ENCODE data around the gene RALGPS2.

RALGPS2 gene

DNA sequence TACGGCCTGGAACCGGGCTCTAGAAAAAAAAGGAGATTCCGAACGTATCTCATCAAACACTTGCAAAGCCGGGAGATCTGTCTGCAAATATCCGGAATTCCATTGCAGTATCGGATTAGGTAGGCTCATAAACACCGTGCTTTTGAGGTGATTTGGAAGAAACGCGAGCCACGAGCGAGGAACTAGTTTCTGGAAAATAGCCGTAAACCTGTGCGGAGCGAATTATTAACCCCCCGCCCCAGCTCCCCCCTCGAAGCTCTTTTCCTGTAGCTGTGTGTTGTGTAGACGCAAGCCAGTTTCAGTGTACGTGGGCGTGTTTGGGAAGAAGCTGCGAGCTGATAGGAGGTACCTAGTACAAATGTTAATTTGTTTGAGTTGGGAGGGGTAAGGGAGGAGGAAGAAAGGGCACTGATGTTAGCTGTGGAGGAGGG, 1.1 kb downstream of the RALGPS2 start (continued):
- TF ChIP-seq, protein P1, sequence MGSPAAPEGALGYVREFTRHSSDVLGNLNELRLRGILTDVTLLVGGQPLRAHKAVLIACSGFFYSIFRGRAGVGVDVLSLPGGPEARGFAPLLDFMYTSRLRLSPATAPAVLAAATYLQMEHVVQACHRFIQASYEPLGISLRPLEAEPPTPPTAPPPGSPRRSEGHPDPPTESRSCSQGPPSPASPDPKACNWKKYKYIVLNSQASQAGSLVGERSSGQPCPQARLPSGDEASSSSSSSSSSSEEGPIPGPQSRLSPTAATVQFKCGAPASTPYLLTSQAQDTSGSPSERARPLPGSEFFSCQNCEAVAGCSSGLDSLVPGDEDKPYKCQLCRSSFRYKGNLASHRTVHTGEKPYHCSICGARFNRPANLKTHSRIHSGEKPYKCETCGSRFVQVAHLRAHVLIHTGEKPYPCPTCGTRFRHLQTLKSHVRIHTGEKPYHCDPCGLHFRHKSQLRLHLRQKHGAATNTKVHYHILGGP (tag by site-specific recombination; IDR thresholded peaks at IDR 0.05), result no peak
- peak; percentile 35; the same call in 1 of the 2 replicates for TF ChIP-seq TRIM28 (IDR thresholded peaks at IDR 0.05; ENCODE audit: borderline replicate concordance, low read length)
- TF ChIP-seq ZEB2 (tag by site-specific recombination; IDR thresholded peaks at IDR 0.05), result no peak; the same call in 1 of the 2 replicates
- no peak for TF ChIP-seq ZNF138 (tag by site-specific recombination; IDR thresholded peaks at IDR 0.05; ENCODE audit: borderline replicate concordance)
- TF ChIP-seq ZNF404 (tag by site-specific recombination; IDR thresholded peaks at IDR 0.05), result no peak
- TF ChIP-seq ZNF223 (tag by site-specific recombination; IDR thresholded peaks at IDR 0.05), result no peak
- TF ChIP-seq ZNF302 (tag by site-specific recombination; IDR thresholded peaks at IDR 0.05; ENCODE audit: low read depth), result no peak
- no peak for TF ChIP-seq ZNF24 (tag by site-specific recombination; IDR thresholded peaks at IDR 0.05)
- no peak for TF ChIP-seq ZNF350 (tag by site-specific recombination; IDR thresholded peaks at IDR 0.05)
- TF ChIP-seq ZNF112 (tag by site-specific recombination; IDR thresholded peaks at IDR 0.05), result no peak
- TF ChIP-seq, protein P2, sequence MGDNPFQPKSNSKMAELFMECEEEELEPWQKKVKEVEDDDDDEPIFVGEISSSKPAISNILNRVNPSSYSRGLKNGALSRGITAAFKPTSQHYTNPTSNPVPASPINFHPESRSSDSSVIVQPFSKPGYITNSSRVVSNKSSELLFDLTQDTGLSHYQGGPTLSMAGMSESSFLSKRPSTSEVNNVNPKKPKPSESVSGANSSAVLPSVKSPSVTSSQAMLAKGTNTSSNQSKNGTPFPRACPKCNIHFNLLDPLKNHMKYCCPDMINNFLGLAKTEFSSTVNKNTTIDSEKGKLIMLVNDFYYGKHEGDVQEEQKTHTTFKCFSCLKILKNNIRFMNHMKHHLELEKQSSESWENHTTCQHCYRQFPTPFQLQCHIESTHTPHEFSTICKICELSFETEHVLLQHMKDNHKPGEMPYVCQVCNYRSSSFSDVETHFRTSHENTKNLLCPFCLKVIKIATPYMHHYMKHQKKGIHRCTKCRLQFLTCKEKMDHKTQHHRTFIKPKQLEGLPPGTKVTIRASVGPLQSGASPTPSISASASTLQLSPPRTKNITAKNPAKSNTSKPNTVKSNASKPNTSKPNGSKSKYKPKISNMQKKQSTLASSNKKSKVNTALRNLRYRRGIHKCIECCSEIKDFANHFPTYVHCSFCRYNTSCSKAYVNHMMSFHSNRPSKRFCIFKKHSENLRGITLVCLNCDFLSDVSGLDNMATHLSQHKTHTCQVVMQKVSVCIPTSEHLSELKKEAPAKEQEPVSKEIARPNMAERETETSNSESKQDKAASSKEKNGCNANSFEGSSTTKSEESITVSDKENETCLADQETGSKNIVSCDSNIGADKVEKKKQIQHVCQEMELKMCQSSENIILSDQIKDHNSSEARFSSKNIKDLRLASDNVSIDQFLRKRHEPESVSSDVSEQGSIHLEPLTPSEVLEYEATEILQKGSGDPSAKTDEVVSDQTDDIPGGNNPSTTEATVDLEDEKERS (tag by site-specific recombination; IDR thresholded peaks at IDR 0.05), result no peak
- TF ChIP-seq, protein P3, sequence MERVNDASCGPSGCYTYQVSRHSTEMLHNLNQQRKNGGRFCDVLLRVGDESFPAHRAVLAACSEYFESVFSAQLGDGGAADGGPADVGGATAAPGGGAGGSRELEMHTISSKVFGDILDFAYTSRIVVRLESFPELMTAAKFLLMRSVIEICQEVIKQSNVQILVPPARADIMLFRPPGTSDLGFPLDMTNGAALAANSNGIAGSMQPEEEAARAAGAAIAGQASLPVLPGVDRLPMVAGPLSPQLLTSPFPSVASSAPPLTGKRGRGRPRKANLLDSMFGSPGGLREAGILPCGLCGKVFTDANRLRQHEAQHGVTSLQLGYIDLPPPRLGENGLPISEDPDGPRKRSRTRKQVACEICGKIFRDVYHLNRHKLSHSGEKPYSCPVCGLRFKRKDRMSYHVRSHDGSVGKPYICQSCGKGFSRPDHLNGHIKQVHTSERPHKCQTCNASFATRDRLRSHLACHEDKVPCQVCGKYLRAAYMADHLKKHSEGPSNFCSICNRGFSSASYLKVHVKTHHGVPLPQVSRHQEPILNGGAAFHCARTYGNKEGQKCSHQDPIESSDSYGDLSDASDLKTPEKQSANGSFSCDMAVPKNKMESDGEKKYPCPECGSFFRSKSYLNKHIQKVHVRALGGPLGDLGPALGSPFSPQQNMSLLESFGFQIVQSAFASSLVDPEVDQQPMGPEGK (tag by site-specific recombination; IDR thresholded peaks at IDR 0.05), result peak; percentile 88
- no peak for TF ChIP-seq ZNF624 (tag by site-specific recombination; IDR thresholded peaks at IDR 0.05)
- TF ChIP-seq ZBTB7A (tag by site-specific recombination; IDR thresholded peaks at IDR 0.05; ENCODE audit: low read depth), result no peak
- TF ChIP-seq WT1 (tag by site-specific recombination; IDR thresholded peaks at IDR 0.05), result peak; percentile 29; the same call in 1 of the 2 replicates
- TF ChIP-seq, protein P4, sequence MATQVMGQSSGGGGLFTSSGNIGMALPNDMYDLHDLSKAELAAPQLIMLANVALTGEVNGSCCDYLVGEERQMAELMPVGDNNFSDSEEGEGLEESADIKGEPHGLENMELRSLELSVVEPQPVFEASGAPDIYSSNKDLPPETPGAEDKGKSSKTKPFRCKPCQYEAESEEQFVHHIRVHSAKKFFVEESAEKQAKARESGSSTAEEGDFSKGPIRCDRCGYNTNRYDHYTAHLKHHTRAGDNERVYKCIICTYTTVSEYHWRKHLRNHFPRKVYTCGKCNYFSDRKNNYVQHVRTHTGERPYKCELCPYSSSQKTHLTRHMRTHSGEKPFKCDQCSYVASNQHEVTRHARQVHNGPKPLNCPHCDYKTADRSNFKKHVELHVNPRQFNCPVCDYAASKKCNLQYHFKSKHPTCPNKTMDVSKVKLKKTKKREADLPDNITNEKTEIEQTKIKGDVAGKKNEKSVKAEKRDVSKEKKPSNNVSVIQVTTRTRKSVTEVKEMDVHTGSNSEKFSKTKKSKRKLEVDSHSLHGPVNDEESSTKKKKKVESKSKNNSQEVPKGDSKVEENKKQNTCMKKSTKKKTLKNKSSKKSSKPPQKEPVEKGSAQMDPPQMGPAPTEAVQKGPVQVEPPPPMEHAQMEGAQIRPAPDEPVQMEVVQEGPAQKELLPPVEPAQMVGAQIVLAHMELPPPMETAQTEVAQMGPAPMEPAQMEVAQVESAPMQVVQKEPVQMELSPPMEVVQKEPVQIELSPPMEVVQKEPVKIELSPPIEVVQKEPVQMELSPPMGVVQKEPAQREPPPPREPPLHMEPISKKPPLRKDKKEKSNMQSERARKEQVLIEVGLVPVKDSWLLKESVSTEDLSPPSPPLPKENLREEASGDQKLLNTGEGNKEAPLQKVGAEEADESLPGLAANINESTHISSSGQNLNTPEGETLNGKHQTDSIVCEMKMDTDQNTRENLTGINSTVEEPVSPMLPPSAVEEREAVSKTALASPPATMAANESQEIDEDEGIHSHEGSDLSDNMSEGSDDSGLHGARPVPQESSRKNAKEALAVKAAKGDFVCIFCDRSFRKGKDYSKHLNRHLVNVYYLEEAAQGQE (tag by site-specific recombination; IDR thresholded peaks at IDR 0.05), result no peak
- no peak for TF ChIP-seq ZNF175 (tag by site-specific recombination; IDR thresholded peaks at IDR 0.05)
- TF ChIP-seq, protein P5, sequence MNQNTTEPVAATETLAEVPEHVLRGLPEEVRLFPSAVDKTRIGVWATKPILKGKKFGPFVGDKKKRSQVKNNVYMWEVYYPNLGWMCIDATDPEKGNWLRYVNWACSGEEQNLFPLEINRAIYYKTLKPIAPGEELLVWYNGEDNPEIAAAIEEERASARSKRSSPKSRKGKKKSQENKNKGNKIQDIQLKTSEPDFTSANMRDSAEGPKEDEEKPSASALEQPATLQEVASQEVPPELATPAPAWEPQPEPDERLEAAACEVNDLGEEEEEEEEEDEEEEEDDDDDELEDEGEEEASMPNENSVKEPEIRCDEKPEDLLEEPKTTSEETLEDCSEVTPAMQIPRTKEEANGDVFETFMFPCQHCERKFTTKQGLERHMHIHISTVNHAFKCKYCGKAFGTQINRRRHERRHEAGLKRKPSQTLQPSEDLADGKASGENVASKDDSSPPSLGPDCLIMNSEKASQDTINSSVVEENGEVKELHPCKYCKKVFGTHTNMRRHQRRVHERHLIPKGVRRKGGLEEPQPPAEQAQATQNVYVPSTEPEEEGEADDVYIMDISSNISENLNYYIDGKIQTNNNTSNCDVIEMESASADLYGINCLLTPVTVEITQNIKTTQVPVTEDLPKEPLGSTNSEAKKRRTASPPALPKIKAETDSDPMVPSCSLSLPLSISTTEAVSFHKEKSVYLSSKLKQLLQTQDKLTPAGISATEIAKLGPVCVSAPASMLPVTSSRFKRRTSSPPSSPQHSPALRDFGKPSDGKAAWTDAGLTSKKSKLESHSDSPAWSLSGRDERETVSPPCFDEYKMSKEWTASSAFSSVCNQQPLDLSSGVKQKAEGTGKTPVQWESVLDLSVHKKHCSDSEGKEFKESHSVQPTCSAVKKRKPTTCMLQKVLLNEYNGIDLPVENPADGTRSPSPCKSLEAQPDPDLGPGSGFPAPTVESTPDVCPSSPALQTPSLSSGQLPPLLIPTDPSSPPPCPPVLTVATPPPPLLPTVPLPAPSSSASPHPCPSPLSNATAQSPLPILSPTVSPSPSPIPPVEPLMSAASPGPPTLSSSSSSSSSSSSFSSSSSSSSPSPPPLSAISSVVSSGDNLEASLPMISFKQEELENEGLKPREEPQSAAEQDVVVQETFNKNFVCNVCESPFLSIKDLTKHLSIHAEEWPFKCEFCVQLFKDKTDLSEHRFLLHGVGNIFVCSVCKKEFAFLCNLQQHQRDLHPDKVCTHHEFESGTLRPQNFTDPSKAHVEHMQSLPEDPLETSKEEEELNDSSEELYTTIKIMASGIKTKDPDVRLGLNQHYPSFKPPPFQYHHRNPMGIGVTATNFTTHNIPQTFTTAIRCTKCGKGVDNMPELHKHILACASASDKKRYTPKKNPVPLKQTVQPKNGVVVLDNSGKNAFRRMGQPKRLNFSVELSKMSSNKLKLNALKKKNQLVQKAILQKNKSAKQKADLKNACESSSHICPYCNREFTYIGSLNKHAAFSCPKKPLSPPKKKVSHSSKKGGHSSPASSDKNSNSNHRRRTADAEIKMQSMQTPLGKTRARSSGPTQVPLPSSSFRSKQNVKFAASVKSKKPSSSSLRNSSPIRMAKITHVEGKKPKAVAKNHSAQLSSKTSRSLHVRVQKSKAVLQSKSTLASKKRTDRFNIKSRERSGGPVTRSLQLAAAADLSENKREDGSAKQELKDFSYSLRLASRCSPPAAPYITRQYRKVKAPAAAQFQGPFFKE (tag by site-specific recombination; IDR thresholded peaks at IDR 0.05; ENCODE audit: borderline replicate concordance), result no peak

Measured in HEK293 (cell line).